GM18861 (cell line): ENCODE results near the gene BIRC5.

Experiments used
- ATAC-seq: cut with Tn5 transposase; IDR thresholded peaks from one replicate; pipeline ENCODE4 v1.9.1; 2021; ENCODE audit not compliant: unreplicated experiment

The BIRC5 gene

GRCh38 chr17:78255029-78255656, 41.1 kb downstream of the BIRC5 start:
- no peak for ATAC-seq

- no peak for ATAC-seq
Observed at GRCh38 chr17:78255953-78256706, 42.1 kb downstream of the BIRC5 start.

- ATAC-seq = no peak
Observed at GRCh38 chr17:78256707-78257591, 42.9 kb downstream of the BIRC5 start.

- ATAC-seq = no peak
Observed at GRCh38 chr17:78257810-78258322, 43.8 kb downstream of the BIRC5 start.

GRCh38 chr17:78258323-78259191, 44.5 kb downstream of the BIRC5 start:
- no peak for ATAC-seq

GRCh38 chr17:78259192-78259554, 45.1 kb downstream of the BIRC5 start:
- ATAC-seq = no peak

- no peak for ATAC-seq
Observed at GRCh38 chr17:78263063-78263735, 49.1 kb downstream of the BIRC5 start.

GRCh38 chr17:78263736-78264340, 49.8 kb downstream of the BIRC5 start:
- ATAC-seq = no peak

GRCh38 chr17:78264590-78264989, 50.5 kb downstream of the BIRC5 start:
- ATAC-seq = no peak

- ATAC-seq = no peak
Observed at GRCh38 chr17:78265121-78265520, 51.1 kb downstream of the BIRC5 start.

- ATAC-seq = no peak
Observed at GRCh38 chr17:78266231-78266631, 52.2 kb downstream of the BIRC5 start.

- no peak for ATAC-seq
Observed at GRCh38 chr17:78266771-78267170, 52.7 kb downstream of the BIRC5 start.

GRCh38 chr17:78267253-78268073, 53.4 kb downstream of the BIRC5 start:
- ATAC-seq = no peak

GRCh38 chr17:78268191-78268874, 54.3 kb downstream of the BIRC5 start:
- no peak for ATAC-seq

GRCh38 chr17:78268951-78269905, 55.2 kb downstream of the BIRC5 start:
- ATAC-seq = no peak

- ATAC-seq = no peak
Observed at GRCh38 chr17:78269955-78270381, 55.9 kb downstream of the BIRC5 start.
